ENCODE results near the gene ST6GALNAC5.

ST6GALNAC5 gene

DNA sequence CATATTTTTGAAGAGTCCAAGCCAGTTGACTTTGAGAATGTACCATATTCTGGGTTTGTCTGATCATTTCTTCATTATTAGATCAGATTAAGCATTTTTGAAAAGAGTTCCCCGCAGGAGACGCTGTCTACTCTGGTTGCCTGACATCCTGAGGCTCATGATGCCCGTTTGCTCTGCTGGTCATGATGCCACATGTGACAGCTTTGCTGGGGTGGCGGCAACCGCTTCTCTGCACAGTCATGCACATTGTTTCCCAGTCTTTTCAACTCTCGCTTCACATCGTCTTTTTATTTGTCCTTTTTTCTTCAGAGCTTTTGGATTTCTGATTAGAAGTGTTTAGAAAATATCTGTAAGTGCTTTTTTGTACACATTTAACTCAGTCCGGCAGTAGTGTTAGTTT lies 90.7 kb downstream of the ST6GALNAC5 start:
- POLR2A ChIA-PET = no interaction called here
- no peaks in the 10 kb centered on the region for H3K9me3 ChIP-seq (ENCODE audit: control insufficient read depth, insufficient read depth, low read depth, low read length)
- CTCF ChIA-PET = no interaction called here
- H3K4me1 ChIP-seq (ENCODE audit: control insufficient read depth, insufficient read depth, low read length) = no peaks in the 10 kb centered on the region
- no peak overlapping the region for H3K4me3 ChIP-seq (ENCODE audit: low read depth, low read length)
- no peak overlapping the region for H3K27ac ChIP-seq (ENCODE audit: extremely low read depth, low read depth, low read length)
- no peaks in the 10 kb centered on the region for H3K36me3 ChIP-seq (ENCODE audit: control insufficient read depth in 2 of 2, insufficient read depth in 1 of 2, low read length in 2 of 2)
- TF ChIP-seq, protein P1, sequence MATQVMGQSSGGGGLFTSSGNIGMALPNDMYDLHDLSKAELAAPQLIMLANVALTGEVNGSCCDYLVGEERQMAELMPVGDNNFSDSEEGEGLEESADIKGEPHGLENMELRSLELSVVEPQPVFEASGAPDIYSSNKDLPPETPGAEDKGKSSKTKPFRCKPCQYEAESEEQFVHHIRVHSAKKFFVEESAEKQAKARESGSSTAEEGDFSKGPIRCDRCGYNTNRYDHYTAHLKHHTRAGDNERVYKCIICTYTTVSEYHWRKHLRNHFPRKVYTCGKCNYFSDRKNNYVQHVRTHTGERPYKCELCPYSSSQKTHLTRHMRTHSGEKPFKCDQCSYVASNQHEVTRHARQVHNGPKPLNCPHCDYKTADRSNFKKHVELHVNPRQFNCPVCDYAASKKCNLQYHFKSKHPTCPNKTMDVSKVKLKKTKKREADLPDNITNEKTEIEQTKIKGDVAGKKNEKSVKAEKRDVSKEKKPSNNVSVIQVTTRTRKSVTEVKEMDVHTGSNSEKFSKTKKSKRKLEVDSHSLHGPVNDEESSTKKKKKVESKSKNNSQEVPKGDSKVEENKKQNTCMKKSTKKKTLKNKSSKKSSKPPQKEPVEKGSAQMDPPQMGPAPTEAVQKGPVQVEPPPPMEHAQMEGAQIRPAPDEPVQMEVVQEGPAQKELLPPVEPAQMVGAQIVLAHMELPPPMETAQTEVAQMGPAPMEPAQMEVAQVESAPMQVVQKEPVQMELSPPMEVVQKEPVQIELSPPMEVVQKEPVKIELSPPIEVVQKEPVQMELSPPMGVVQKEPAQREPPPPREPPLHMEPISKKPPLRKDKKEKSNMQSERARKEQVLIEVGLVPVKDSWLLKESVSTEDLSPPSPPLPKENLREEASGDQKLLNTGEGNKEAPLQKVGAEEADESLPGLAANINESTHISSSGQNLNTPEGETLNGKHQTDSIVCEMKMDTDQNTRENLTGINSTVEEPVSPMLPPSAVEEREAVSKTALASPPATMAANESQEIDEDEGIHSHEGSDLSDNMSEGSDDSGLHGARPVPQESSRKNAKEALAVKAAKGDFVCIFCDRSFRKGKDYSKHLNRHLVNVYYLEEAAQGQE (tag by site-specific recombination; IDR thresholded peaks at IDR 0.05) = no peak
- TF ChIP-seq, protein P2, sequence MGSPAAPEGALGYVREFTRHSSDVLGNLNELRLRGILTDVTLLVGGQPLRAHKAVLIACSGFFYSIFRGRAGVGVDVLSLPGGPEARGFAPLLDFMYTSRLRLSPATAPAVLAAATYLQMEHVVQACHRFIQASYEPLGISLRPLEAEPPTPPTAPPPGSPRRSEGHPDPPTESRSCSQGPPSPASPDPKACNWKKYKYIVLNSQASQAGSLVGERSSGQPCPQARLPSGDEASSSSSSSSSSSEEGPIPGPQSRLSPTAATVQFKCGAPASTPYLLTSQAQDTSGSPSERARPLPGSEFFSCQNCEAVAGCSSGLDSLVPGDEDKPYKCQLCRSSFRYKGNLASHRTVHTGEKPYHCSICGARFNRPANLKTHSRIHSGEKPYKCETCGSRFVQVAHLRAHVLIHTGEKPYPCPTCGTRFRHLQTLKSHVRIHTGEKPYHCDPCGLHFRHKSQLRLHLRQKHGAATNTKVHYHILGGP (tag by site-specific recombination; IDR thresholded peaks at IDR 0.05) = no peak
- TF ChIP-seq ZNF416 (tag by site-specific recombination; IDR thresholded peaks at IDR 0.05) (no peak), ZNF426 (tag by site-specific recombination; IDR thresholded peaks at IDR 0.05) (no peak), KLF1 (tag by site-specific recombination; IDR thresholded peaks at IDR 0.05) (no peak), ZFP37 (tag by site-specific recombination; IDR thresholded peaks at IDR 0.05) (no peak)
- TF ChIP-seq, protein P3, sequence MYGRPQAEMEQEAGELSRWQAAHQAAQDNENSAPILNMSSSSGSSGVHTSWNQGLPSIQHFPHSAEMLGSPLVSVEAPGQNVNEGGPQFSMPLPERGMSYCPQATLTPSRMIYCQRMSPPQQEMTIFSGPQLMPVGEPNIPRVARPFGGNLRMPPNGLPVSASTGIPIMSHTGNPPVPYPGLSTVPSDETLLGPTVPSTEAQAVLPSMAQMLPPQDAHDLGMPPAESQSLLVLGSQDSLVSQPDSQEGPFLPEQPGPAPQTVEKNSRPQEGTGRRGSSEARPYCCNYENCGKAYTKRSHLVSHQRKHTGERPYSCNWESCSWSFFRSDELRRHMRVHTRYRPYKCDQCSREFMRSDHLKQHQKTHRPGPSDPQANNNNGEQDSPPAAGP (tag by site-specific recombination; IDR thresholded peaks at IDR 0.05) = no peak
- TF ChIP-seq, protein P4, sequence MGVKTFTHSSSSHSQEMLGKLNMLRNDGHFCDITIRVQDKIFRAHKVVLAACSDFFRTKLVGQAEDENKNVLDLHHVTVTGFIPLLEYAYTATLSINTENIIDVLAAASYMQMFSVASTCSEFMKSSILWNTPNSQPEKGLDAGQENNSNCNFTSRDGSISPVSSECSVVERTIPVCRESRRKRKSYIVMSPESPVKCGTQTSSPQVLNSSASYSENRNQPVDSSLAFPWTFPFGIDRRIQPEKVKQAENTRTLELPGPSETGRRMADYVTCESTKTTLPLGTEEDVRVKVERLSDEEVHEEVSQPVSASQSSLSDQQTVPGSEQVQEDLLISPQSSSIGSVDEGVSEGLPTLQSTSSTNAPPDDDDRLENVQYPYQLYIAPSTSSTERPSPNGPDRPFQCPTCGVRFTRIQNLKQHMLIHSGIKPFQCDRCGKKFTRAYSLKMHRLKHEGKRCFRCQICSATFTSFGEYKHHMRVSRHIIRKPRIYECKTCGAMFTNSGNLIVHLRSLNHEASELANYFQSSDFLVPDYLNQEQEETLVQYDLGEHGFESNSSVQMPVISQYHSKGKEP (tag by site-specific recombination; IDR thresholded peaks at IDR 0.05) = no peak

DNA sequence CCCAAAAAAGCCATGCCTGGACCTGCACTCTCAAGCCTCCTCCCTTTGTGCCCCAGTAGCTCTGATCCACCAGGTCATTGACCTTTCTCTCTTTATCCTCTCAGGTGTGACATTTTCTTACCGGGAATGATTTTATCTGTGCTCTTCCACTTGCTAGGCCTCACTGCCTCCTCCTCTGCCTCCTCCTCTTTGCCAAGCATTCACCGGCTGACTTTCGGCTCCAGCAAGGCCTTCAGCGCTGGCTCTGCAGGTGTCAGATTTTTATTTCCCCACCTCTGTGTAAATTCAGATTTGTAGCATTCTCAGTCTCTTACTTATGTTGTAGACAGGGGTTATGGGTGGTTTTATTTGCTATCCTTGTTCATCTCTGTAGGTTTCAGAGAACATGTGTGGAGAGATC lies 91.5 kb downstream of the ST6GALNAC5 start:
- no peak overlapping the region for H3K4me3 ChIP-seq (ENCODE audit: low read depth, low read length)
- H3K4me1 ChIP-seq (ENCODE audit: control insufficient read depth, insufficient read depth, low read length) = no peaks in the 10 kb centered on the region
- H3K9me3 ChIP-seq (ENCODE audit: control insufficient read depth, insufficient read depth, low read depth, low read length) = no peaks in the 10 kb centered on the region
- POLR2A ChIA-PET = no interaction called here
- CTCF ChIA-PET = no interaction called here
- H3K27ac ChIP-seq (ENCODE audit: extremely low read depth, low read depth, low read length) = no peak overlapping the region
- no peaks in the 10 kb centered on the region for H3K36me3 ChIP-seq (ENCODE audit: control insufficient read depth in 2 of 2, insufficient read depth in 1 of 2, low read length in 2 of 2)
- TF ChIP-seq FEZF1 (tag by site-specific recombination; IDR thresholded peaks at IDR 0.05) = no peak
- no peak for TF ChIP-seq ZNF514 (tag by site-specific recombination; IDR thresholded peaks at IDR 0.05)
- no peak for TF ChIP-seq ZNF830 (tag by site-specific recombination; IDR thresholded peaks at IDR 0.05; ENCODE audit: low read depth)
- no peak for TF ChIP-seq ZNF530 (tag by site-specific recombination; IDR thresholded peaks at IDR 0.05; ENCODE audit: low read depth)
- no peak for TF ChIP-seq ZNF248 (tag by site-specific recombination; IDR thresholded peaks at IDR 0.05)
- TF ChIP-seq ZEB2 (tag by site-specific recombination; IDR thresholded peaks at IDR 0.05) = no peak
- TF ChIP-seq, protein P5, sequence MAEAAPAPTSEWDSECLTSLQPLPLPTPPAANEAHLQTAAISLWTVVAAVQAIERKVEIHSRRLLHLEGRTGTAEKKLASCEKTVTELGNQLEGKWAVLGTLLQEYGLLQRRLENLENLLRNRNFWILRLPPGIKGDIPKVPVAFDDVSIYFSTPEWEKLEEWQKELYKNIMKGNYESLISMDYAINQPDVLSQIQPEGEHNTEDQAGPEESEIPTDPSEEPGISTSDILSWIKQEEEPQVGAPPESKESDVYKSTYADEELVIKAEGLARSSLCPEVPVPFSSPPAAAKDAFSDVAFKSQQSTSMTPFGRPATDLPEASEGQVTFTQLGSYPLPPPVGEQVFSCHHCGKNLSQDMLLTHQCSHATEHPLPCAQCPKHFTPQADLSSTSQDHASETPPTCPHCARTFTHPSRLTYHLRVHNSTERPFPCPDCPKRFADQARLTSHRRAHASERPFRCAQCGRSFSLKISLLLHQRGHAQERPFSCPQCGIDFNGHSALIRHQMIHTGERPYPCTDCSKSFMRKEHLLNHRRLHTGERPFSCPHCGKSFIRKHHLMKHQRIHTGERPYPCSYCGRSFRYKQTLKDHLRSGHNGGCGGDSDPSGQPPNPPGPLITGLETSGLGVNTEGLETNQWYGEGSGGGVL (tag by site-specific recombination; IDR thresholded peaks at IDR 0.05) = no peak
- no peak for TF ChIP-seq ZNF175 (tag by site-specific recombination; IDR thresholded peaks at IDR 0.05)
- TF ChIP-seq, protein P6, sequence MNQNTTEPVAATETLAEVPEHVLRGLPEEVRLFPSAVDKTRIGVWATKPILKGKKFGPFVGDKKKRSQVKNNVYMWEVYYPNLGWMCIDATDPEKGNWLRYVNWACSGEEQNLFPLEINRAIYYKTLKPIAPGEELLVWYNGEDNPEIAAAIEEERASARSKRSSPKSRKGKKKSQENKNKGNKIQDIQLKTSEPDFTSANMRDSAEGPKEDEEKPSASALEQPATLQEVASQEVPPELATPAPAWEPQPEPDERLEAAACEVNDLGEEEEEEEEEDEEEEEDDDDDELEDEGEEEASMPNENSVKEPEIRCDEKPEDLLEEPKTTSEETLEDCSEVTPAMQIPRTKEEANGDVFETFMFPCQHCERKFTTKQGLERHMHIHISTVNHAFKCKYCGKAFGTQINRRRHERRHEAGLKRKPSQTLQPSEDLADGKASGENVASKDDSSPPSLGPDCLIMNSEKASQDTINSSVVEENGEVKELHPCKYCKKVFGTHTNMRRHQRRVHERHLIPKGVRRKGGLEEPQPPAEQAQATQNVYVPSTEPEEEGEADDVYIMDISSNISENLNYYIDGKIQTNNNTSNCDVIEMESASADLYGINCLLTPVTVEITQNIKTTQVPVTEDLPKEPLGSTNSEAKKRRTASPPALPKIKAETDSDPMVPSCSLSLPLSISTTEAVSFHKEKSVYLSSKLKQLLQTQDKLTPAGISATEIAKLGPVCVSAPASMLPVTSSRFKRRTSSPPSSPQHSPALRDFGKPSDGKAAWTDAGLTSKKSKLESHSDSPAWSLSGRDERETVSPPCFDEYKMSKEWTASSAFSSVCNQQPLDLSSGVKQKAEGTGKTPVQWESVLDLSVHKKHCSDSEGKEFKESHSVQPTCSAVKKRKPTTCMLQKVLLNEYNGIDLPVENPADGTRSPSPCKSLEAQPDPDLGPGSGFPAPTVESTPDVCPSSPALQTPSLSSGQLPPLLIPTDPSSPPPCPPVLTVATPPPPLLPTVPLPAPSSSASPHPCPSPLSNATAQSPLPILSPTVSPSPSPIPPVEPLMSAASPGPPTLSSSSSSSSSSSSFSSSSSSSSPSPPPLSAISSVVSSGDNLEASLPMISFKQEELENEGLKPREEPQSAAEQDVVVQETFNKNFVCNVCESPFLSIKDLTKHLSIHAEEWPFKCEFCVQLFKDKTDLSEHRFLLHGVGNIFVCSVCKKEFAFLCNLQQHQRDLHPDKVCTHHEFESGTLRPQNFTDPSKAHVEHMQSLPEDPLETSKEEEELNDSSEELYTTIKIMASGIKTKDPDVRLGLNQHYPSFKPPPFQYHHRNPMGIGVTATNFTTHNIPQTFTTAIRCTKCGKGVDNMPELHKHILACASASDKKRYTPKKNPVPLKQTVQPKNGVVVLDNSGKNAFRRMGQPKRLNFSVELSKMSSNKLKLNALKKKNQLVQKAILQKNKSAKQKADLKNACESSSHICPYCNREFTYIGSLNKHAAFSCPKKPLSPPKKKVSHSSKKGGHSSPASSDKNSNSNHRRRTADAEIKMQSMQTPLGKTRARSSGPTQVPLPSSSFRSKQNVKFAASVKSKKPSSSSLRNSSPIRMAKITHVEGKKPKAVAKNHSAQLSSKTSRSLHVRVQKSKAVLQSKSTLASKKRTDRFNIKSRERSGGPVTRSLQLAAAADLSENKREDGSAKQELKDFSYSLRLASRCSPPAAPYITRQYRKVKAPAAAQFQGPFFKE (tag by site-specific recombination; IDR thresholded peaks at IDR 0.05; ENCODE audit: borderline replicate concordance) = no peak
- TF ChIP-seq, protein P7, sequence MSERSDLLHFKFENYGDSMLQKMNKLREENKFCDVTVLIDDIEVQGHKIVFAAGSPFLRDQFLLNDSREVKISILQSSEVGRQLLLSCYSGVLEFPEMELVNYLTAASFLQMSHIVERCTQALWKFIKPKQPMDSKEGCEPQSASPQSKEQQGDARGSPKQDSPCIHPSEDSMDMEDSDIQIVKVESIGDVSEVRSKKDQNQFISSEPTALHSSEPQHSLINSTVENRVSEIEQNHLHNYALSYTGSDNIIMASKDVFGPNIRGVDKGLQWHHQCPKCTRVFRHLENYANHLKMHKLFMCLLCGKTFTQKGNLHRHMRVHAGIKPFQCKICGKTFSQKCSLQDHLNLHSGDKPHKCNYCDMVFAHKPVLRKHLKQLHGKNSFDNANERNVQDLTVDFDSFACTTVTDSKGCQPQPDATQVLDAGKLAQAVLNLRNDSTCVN (tag by site-specific recombination; optimal IDR thresholded peaks at IDR 0.05) = no peak
